ENCODE measurements around the gene WNT7B.

DNA sequence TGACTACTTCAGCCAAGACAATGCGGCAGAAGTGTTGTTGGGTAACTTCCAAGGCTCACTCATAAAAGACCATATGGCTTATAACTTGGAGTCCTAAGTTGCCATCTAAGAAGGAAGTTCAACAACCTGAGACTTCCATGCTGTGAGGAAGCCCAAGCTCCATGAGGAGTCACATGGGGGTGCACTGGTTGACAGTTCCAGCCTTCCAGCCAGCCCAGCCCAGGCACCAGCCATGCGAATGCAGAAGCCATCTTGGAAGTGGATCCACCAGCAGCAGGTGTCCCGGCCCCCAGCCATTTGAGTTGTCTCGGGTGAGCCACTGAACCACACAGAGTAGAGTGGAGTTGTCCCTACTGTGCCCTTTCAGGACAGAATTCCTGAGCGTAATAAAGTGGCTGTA lies 32.8 kb upstream of the WNT7B start:
- TF ChIP-seq YY1 (IDR thresholded peaks at IDR 0.05; ENCODE audit: insufficient read depth, insufficient read length) (no peak), ZNF274 (IDR thresholded peaks at IDR 0.05; ENCODE audit: low read depth, low read length) (no peak)

Measured in NT2/D1 (cell line).